ENCODE measurements around the gene GGA1. TPM values are rescaled to one million over a fixed set of nuclear protein-coding genes. Genes with fewer than 3 reads are reported as not detected.

Gene GGA1
- total and polyA plus RNA-seq, 9 of the 15 experiments (the other 6 are each of a cell fraction or from before 2014, with no cell fraction given) = 1.5 to 69.5 (median 31.6) TPM

DNA sequence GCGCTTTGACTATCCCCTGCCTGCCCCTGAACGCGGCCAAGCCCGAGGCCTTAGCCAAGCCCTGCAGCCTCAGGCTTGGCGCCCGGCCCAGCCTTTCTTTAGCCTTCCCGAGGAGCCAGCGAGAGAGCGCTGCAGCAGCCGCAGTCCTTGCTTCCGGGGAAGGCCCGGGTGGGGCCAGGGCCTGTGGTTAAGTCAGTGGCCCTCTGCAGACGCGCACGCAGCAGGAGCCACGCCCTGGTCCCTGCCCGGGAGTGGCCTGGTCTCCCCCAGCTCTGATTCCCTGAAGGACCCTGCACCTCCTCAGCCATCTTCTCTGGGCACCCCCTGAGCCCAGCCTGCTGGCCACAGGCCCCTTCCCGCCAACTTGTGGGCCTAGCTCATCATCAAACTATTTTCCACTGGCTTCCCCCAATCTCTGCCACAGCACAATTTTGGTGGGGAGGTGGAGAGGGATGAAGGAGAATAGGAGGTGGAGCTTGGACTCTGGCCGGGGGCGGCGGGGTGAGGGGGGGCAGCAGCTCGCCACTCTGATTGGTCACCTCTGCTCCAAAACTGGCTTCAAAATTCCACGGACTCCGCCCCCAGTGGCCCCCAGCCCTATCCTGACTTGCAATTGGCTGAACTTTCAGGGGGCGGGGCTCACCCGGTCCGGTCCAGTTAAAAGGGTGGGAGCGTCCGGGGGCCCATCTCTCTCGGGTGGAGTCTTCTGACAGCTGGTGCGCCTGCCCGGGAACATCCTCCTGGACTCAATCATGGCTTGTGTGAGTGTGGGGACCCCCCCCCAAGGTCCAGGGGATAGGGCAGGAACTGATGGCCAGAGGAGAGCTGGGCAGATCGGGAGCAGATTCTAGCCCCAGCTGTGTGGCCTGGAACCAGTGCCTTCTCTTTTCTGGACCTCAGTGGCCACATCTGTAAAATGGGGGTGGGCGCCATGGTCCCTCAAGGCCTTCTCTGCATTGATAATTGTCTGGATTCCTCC, 66.6 kb downstream of the GGA1 start, which contains the start of gene LGALS1 (continued):
- TF ChIP-seq L3MBTL2 (IDR thresholded peaks at IDR 0.05) (peak; percentile 51), CCNT2 (IDR thresholded peaks at IDR 0.05; ENCODE audit: borderline replicate concordance, extremely low read depth, insufficient read length, low read depth, low read length) (peak; percentile 27), TBL1XR1 (IDR thresholded peaks at IDR 0.05; ENCODE audit: low read length in 2 of 2) (no peak), SNIP1 (IDR thresholded peaks at IDR 0.05; ENCODE audit: low read depth) (peak; percentile 43; the same call in 1 of the 2 replicates), TCF3 (CRISPR knock-in tag; IDR thresholded peaks at IDR 0.05) (no peak), FOXJ2 (tag; IDR thresholded peaks at IDR 0.05) (no peak), SMARCA5 (IDR thresholded peaks at IDR 0.05) (peak; percentile 86), ATF1 (CRISPR knock-in tag; IDR thresholded peaks at IDR 0.05) (no peak), ATF1 (tag; IDR thresholded peaks at IDR 0.05) (peak; percentile 66), TRIM24 (IDR thresholded peaks at IDR 0.05) (peak in 1 of 2 experiments; percentile 26; a peak in 1 of 4 replicates), NRF1 (conservative IDR thresholded peaks at IDR 0.05 in 1 of 2, IDR thresholded peaks at IDR 0.05 in 1 of 2) (peak; percentile 84 to 87), MBD2 (IDR thresholded peaks at IDR 0.05; ENCODE audit: borderline replicate concordance, low read depth) (peak; percentile 24), JUND (IDR thresholded peaks at IDR 0.05; ENCODE audit: borderline replicate concordance, low read depth, low read length) (peak; percentile 41), JUND (tag; IDR thresholded peaks at IDR 0.05; ENCODE audit: borderline replicate concordance, low read depth, low read length) (no peak; the same call in 2 of the 3 replicates), HDAC1 (IDR thresholded peaks at IDR 0.05) (peak in 1 of 2 experiments; percentile 49; a peak in 2 of 4 replicates), ETV5 (CRISPR knock-in tag; IDR thresholded peaks at IDR 0.05; ENCODE audit: low read depth) (peak; percentile 96), CXXC5 (CRISPR knock-in tag; IDR thresholded peaks at IDR 0.05) (peak; percentile 68), POLR2G (IDR thresholded peaks at IDR 0.05; ENCODE audit: low read depth, low read length) (peak; percentile 88), CREM (IDR thresholded peaks at IDR 0.05; ENCODE audit: low read depth) (peak; percentile 64)
- TF ChIP-seq, protein P1, sequence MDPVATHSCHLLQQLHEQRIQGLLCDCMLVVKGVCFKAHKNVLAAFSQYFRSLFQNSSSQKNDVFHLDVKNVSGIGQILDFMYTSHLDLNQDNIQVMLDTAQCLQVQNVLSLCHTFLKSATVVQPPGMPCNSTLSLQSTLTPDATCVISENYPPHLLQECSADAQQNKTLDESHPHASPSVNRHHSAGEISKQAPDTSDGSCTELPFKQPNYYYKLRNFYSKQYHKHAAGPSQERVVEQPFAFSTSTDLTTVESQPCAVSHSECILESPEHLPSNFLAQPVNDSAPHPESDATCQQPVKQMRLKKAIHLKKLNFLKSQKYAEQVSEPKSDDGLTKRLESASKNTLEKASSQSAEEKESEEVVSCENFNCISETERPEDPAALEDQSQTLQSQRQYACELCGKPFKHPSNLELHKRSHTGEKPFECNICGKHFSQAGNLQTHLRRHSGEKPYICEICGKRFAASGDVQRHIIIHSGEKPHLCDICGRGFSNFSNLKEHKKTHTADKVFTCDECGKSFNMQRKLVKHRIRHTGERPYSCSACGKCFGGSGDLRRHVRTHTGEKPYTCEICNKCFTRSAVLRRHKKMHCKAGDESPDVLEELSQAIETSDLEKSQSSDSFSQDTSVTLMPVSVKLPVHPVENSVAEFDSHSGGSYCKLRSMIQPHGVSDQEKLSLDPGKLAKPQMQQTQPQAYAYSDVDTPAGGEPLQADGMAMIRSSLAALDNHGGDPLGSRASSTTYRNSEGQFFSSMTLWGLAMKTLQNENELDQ (CRISPR knock-in tag; IDR thresholded peaks at IDR 0.05; ENCODE audit: borderline replicate concordance) = no peak
- TF ChIP-seq, protein P2, sequence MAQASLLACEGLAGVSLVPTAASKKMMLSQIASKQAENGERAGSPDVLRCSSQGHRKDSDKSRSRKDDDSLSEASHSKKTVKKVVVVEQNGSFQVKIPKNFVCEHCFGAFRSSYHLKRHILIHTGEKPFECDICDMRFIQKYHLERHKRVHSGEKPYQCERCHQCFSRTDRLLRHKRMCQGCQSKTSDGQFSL (CRISPR knock-in tag; IDR thresholded peaks at IDR 0.05) = peak; percentile 83
- TF ChIP-seq, protein P2 (tag; IDR thresholded peaks at IDR 0.05) = peak in 1 of 2 experiments; percentile 80; a peak in 2 of 4 replicates
- TF ChIP-seq, protein P3, sequence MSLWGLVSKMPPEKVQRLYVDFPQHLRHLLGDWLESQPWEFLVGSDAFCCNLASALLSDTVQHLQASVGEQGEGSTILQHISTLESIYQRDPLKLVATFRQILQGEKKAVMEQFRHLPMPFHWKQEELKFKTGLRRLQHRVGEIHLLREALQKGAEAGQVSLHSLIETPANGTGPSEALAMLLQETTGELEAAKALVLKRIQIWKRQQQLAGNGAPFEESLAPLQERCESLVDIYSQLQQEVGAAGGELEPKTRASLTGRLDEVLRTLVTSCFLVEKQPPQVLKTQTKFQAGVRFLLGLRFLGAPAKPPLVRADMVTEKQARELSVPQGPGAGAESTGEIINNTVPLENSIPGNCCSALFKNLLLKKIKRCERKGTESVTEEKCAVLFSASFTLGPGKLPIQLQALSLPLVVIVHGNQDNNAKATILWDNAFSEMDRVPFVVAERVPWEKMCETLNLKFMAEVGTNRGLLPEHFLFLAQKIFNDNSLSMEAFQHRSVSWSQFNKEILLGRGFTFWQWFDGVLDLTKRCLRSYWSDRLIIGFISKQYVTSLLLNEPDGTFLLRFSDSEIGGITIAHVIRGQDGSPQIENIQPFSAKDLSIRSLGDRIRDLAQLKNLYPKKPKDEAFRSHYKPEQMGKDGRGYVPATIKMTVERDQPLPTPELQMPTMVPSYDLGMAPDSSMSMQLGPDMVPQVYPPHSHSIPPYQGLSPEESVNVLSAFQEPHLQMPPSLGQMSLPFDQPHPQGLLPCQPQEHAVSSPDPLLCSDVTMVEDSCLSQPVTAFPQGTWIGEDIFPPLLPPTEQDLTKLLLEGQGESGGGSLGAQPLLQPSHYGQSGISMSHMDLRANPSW (CRISPR knock-in tag; IDR thresholded peaks at IDR 0.05) = no peak

Measured in K562 (cell line).